Adrenal gland (tissue), 12 donors: ENCODE data around the gene CXCL3. TPM values are rescaled to one million over a fixed set of nuclear protein-coding genes. Genes with fewer than 3 reads are reported as not detected.

Experiments used
- DNase-seq, 7 donors: peaks; one replicate each; pipeline ENCODE4 v3.0.0-alpha.2; 2019 to 2020
- H3K27ac ChIP-seq, 5 donors: fragments of 200-600 bp; sonication (generic) in 4 of 5; 1 replicate in 3 of 5; 2 replicates in 2 of 5; pipeline versions ENCODE4 v1.5.1 to v1.8.0; 2016 to 2020; ENCODE audit warnings: mild to moderate bottlenecking in 1 of 5
- H3K27me3 ChIP-seq: fragments of 200-600 bp; 2 replicates; pipeline ENCODE4 v1.8.0; 2021
- H3K36me3 ChIP-seq, 2 donors: fragments of 200-600 bp; replicated peaks in 1 of 2; 1 replicate in 1 of 2; 2 replicates in 1 of 2; pipeline versions ENCODE4 v1.5.1 to v1.8.0; 2018 to 2022
- H3K4me1 ChIP-seq, 2 donors: fragments of 200-600 bp; replicated peaks in 1 of 2; 1 replicate in 1 of 2; 2 replicates in 1 of 2; pipeline versions ENCODE4 v1.5.1 to v1.8.0; 2018 to 2021
- H3K4me3 ChIP-seq, 4 donors: fragments of 200-600 bp; sonication (generic) in 3 of 4; one replicate each; pipeline ENCODE4 v1.5.1; 2016 to 2018
- H3K9me3 ChIP-seq, 3 donors: fragments of 200-600 bp; sonication (generic) in 1 of 3; replicated peaks in 1 of 3; 1 replicate in 2 of 3; 2 replicates in 1 of 3; pipeline versions ENCODE4 v1.5.1 to v1.8.0; 2016 to 2021
- CTCF ChIP-seq, 6 experiments: fragments of 450-650 bp in 4 of 6; fragments of 200-600 bp in 2 of 6; sonication (generic) in 1 of 6; IDR thresholded peaks; 1 replicate in 5 of 6; 2 replicates in 1 of 6; pipeline versions ENCODE4 v1.5.1 to v1.8.0; 2016 to 2021; ENCODE audit warnings: antibody characterized with exemption in 6 of 6, mild to moderate bottlenecking in 2 of 6, moderate library complexity in 1 of 6
- POLR2A ChIP-seq, 2 donors: fragments of 450-650 bp; IDR thresholded peaks; one replicate each; pipeline ENCODE4 v1.6.1; 2017; ENCODE audit warnings: antibody characterized with exemption in 2 of 2, mild to moderate bottlenecking in 2 of 2, moderate library complexity in 1 of 2
- WGBS, 4 donors: extraction: QIAGEN DNeasy Blood & Tissue Kit in 2 of 4; methylation state at CpG; one replicate each; pipeline versions ENCODE4 v1.1.5 to v1.1.7; 2013 to 2017; 5-methylcytosine and 5-hydroxymethylcytosine counted together
- intact Hi-C, 2 donors: fragments of 100-400 bp; cut with DNase I; formaldehyde crosslinking; loops; one replicate each; pipeline versions ENCODE4 v1.14.1 to v1.15.0; 2022 to 2023
- polyA plus RNA-seq, 3 donors: library from polyadenylated mRNA; stranded (reverse); fragments of 200-250 nt in 2 of 3; fragments of 350-450 nt in 1 of 3; fragmentation: Illumina TruSeq in 1 of 3; extraction: RNeasy Lipid Tissue Mini Kit (QIAGEN cat#74804) in 1 of 3; gene quantifications; one replicate each; pipeline ENCODE4 v1.2.3, GENCODE V29; 2013 to 2014
- total RNA-seq, 9 donors: library from RNA; depleted of rRNA in 4 of 9; stranded (reverse); fragments of >200 nt in 4 of 9; fragments of 120-200 nt in 1 of 9; fragmentation: NEBNext Ultra II Directional in 1 of 9; extraction: Animal tissue kit (Norgen Biotek cat#: 25700) in 1 of 9; gene quantifications; one replicate each; pipeline versions ENCODE4 v1.1.0 to v1.2.4, GENCODE V29; 2013 to 2023
- donor health status: healthy with polysubstance abuse.
- donor health status: Bipolar disorder and iron deficiency.
- donor health status: DM: yes; HTN: yes; CAD: no.
- donor health status: DM: no; HTN: no; CAD: no.
- donor health status: DM: no; HTN: no; CAD: no.
- donor health status: DM: yes; HTN: yes; CAD: no.

The CXCL3 gene
- total and polyA plus RNA-seq, 12 donors = 0.13 to 1.6 (median 0.42) TPM; not detected in 3

DNA sequence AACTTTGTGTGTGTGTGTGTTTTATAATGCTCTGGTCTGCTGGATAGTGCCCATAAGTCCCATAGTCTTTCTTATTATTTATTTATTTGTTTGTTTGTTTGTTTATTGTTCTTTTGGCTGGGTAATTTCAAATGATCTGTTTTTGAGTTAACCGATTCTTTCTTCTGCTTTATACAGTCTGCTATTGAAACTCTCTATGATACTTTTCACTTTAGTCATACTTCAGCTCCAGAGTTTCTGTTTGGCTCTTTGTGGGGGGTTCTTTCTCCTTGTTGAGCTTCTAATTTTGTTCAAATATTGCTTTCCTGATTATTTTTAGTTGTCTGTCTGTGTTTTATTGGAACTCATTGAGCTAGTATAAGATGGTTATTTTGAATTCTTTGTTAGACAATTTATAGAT lies 10.0 kb downstream of the CXCL3 start:
- Histone ChIP-seq H3K36me3 (no peaks in the 10 kb centered on the region), H3K4me1 (no peaks in the 10 kb centered on the region), H3K9me3 (no peaks in the 10 kb centered on the region), H3K4me3 (no peak overlapping the region), H3K27ac (no peak overlapping the region), H3K27me3 (peaks cover 3% of the 10 kb centered on the region)
- DNase-seq = no peak
- 0 to 45% (median 36%) methylated on average over 1 of the region's 1 CpG for WGBS, 4 donors
- no peak for TF ChIP-seq POLR2A (IDR thresholded peaks at IDR 0.05)
- no peak for TF ChIP-seq CTCF (IDR thresholded peaks at IDR 0.05)
- intact Hi-C loops = no loop called here

GRCh38 chr4:74023709-74024108 lies 14.8 kb downstream of the CXCL3 start:
- intact Hi-C loops = no loop called here
- Histone ChIP-seq H3K27ac (no peak overlapping the region), H3K36me3 (no peaks in the 10 kb centered on the region), H3K4me1 (no peaks in the 10 kb centered on the region), H3K9me3 (no peaks in the 10 kb centered on the region), H3K27me3 (no peaks in the 10 kb centered on the region), H3K4me3 (no peak overlapping the region)
- no peak for DNase-seq
- TF ChIP-seq POLR2A (IDR thresholded peaks at IDR 0.05) (no peak), CTCF (IDR thresholded peaks at IDR 0.05) (no peak)
- WGBS, 4 donors = 72 to 95% (median 81%) methylated on average over 2 of the region's 2 CpGs

- intact Hi-C loops = no loop called here
- Histone ChIP-seq H3K4me1 (no peaks in the 10 kb centered on the region), H3K9me3 (no peaks in the 10 kb centered on the region), H3K36me3 (no peaks in the 10 kb centered on the region), H3K4me3 (no peak overlapping the region), H3K27me3 (no peaks in the 10 kb centered on the region), H3K27ac (no peak overlapping the region)
- TF ChIP-seq CTCF (IDR thresholded peaks at IDR 0.05) (no peak), POLR2A (IDR thresholded peaks at IDR 0.05) (no peak)
- whole genome bisulfite sequencing, 4 donors = 22 to 51% (median 31%) methylated on average over 2 of the region's 2 CpGs
- no peak for DNase-seq
Observed at GRCh38 chr4:74021601-74022000, 16.9 kb downstream of the CXCL3 start.

DNA sequence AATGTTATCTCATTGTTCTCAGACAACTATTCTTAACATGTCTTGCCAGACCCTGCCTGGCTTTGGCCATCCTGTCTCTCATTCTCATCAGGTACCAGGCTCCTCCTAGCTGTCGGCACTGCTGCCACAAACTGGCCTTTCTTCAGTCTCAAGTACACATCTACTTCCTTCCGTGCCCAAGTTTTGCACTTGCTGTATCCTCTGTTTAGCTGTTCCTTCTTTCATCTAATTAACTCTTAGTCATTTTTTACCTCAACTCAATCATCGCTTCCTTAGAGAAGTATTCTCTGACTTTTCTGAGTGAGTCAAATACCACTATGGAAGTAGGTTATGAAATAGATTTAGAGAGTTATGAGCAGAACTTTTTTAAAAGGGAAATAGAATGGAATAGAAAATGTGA lies 19.7 kb downstream of the CXCL3 start:
- 59 to 73% (median 64%) methylated on average over 3 of the region's 3 CpGs for WGBS, 4 donors
- intact Hi-C loops = no loop called here
- no peak for DNase-seq

More for the DNA sequence above, 19.7 kb downstream of the CXCL3 start:
- Histone ChIP-seq H3K27me3 (no peaks in the 10 kb centered on the region), H3K4me3 (no peak overlapping the region), H3K9me3 (no peaks in the 10 kb centered on the region), H3K4me1 (no peaks in the 10 kb centered on the region), H3K36me3 (no peaks in the 10 kb centered on the region), H3K27ac (peak overlapping the region in 1 of 5 donors; percentile 45)
- TF ChIP-seq POLR2A (IDR thresholded peaks at IDR 0.05) (no peak), CTCF (IDR thresholded peaks at IDR 0.05) (no peak)
